Measurements from ENCODE around the gene NUDT5.

NUDT5 gene

DNA sequence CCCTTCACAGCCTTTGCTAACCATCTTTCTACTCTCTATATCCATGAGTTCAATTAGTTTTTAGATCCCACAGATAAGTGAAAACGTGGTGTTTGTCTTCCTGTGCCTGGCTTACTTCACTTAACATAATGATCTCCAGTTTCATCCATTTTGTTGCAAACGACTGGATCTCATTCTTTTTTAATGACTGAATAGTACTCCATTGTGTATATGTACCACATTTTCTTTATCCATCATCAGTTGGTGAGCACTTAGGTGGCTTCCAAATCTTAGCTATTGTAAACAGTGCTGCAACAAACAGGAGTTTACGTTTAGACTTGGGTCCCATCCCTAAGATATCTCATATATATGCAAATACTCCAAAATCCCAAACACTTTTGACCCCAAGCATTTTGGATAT lies 9.4 kb upstream of the NUDT5 start:
- no peak for DNase-seq (ENCODE audit: extremely low read depth, low read depth)
- TF ChIP-seq, protein P1, sequence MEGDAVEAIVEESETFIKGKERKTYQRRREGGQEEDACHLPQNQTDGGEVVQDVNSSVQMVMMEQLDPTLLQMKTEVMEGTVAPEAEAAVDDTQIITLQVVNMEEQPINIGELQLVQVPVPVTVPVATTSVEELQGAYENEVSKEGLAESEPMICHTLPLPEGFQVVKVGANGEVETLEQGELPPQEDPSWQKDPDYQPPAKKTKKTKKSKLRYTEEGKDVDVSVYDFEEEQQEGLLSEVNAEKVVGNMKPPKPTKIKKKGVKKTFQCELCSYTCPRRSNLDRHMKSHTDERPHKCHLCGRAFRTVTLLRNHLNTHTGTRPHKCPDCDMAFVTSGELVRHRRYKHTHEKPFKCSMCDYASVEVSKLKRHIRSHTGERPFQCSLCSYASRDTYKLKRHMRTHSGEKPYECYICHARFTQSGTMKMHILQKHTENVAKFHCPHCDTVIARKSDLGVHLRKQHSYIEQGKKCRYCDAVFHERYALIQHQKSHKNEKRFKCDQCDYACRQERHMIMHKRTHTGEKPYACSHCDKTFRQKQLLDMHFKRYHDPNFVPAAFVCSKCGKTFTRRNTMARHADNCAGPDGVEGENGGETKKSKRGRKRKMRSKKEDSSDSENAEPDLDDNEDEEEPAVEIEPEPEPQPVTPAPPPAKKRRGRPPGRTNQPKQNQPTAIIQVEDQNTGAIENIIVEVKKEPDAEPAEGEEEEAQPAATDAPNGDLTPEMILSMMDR (IDR thresholded peaks at IDR 0.05; ENCODE audit: low read depth, low read length, missing control alignments) = no peak
- no peak overlapping the region for H3K4me3 ChIP-seq (replicated peaks; ENCODE audit: low read depth, low read length)

DNA sequence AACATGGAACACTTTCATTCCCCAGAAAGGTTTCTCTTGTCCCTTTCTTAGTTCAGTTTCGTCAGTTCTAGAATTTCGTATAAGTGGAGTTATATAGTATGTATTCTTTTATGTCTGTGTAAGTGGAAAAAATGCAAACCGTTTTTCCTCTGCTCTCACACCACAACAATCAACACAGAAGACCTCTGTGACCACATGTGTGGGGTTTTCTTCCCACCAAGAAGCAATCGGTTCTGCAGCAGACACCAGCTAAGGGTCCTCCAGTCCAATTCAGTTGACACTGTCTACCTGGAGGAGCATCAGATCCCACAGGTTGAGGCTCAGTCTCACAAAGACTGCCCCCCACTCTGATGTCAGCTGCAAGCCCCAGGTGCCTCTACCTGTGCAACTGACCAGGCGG lies 6.5 kb upstream of the NUDT5 start:
- TF ChIP-seq, protein P1 (IDR thresholded peaks at IDR 0.05; ENCODE audit: low read depth, low read length, missing control alignments) = no peak
- DNase-seq (ENCODE audit: extremely low read depth, low read depth) = no peak
- no peak overlapping the region for H3K4me3 ChIP-seq (replicated peaks; ENCODE audit: low read depth, low read length)

DNA sequence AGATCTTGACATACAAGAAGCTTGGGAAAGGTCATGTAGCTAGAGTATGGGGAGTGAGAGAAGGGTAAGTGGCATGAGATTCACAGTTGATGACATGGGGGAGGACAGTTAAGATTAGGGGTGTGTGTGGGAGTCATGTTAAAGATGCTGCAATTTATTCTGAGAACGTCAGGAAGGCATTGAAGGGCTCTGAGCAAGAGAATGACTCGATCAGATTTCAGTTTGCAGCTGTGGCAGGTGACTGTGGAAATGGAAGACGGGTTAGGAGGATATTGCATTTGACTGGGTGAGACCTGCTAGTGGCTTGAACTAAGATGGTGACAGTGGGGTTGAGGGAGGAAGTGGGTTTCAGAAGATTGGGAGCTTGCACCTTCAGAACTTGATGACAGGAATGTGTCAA lies 5.9 kb upstream of the NUDT5 start:
- TF ChIP-seq, protein P1 (IDR thresholded peaks at IDR 0.05; ENCODE audit: low read depth, low read length, missing control alignments) = no peak
- no peak overlapping the region for H3K4me3 ChIP-seq (replicated peaks; ENCODE audit: low read depth, low read length)
- DNase-seq (ENCODE audit: extremely low read depth, low read depth) = no peak

DNA sequence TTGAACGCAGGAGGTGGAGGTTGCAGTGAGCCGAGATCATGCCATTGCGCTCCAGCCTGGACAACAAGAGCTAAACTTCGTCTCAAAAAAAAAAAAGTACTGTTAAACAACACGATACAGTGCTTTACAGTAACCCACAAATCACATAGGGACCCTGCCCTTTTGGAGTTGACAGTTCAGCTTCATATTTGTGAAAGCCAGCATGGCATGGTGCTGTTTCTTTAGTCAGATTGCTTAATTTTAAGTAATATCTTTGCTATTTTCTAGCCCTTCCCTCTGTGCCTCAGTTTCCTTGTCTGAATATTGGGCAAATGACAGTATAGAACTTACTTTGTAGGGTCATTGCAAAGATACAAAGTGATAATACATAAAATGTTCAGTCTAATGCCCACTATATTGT lies 5.2 kb upstream of the NUDT5 start:
- TF ChIP-seq, protein P1 (IDR thresholded peaks at IDR 0.05; ENCODE audit: low read depth, low read length, missing control alignments) = no peak
- DNase-seq (ENCODE audit: extremely low read depth, low read depth) = no peak
- no peak overlapping the region for H3K4me3 ChIP-seq (replicated peaks; ENCODE audit: low read depth, low read length)

DNA sequence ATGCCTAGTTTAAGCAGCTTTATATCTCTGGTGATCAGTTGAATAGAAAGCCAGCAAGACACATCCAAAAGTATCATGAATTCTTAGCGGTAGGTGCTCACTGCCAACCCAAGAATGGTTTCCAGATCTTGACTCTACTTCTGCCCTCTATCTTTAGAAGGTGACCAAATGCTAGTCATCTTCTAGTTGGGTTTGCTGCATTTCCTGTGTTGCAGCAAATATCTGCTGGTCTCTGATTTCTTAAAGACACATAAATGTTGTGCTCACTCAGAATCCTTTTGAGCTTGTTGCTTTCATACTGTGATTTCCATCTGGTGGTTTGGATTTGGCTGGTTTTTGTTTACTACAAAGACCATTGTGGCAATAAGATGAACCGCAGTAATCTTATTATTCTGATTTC lies 2.5 kb upstream of the NUDT5 start:
- TF ChIP-seq, protein P1 (IDR thresholded peaks at IDR 0.05; ENCODE audit: low read depth, low read length, missing control alignments) = no peak
- DNase-seq (ENCODE audit: extremely low read depth, low read depth) = no peak
- H3K4me3 ChIP-seq (replicated peaks; ENCODE audit: low read depth, low read length) = no peak overlapping the region

DNA sequence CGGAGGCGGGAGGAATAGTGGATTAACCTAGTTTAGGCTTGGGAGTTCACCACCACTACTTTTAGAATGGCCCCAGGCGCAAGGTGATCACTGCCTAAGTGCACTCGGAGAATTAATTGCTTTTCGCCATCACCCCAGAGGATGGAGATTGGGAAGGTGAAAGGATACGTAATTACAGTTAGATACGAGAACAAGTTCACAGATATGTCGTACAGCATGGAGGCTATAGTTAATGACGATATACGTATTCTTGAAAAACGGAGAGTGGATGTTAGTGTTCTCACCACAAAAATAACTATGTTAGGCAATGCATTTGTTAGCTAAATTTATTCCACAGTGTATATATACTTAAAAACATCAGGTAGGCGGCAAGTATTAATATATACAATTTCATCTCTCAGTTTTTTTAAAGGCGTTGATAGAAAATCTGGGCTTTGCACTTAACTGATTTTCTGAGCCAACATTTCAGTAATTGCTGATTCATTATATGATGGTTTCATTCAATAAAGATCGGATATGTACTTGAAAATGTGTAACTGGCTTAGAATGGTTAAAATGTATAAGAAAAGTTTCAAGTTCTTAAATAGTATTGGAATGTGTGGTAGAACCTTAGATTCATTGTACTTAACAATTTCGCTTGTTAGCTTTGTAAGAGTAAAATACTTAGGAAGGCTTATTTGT lies 980 bp upstream of the NUDT5 start:
- peak overlapping the region; percentile 98 for H3K4me3 ChIP-seq (replicated peaks; ENCODE audit: low read depth, low read length)
- TF ChIP-seq, protein P1 (IDR thresholded peaks at IDR 0.05; ENCODE audit: low read depth, low read length, missing control alignments) = no peak
- DNase-seq (ENCODE audit: extremely low read depth, low read depth) = no peak

DNA sequence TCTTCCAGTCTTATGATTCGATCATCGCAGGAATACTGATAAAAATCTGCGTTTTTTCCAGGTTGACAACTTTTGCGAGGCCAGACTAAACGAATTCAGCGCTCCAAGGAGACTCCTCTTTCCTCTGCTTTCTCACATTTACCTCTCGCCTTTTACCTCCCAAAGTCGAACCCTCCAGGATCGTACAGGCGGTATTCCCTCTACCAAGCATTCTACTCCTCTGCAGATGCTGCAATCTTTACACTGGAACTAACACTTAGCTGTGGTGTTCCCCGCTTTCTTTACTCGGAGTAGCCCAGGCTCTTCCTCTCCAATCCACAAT lies 449 bp downstream of the NUDT5 start:
- TF ChIP-seq, protein P1 (IDR thresholded peaks at IDR 0.05; ENCODE audit: low read depth, low read length, missing control alignments) = no peak
- DNase-seq (ENCODE audit: extremely low read depth, low read depth) = no peak
- peak overlapping the region; percentile 98 for H3K4me3 ChIP-seq (replicated peaks; ENCODE audit: low read depth, low read length)

All from HFF-Myc (cell line).